Erythroblast (primary cell): ENCODE data around the gene DRC1.

Source experiments
- GATA1 ChIP-seq: IDR thresholded peaks from 2 replicates; pipeline ENCODE4 v1.6.1; 2011; ENCODE audit warnings: low read depth, mild to moderate bottlenecking, control low read depth, low read length, moderate library complexity
- POLR2A ChIP-seq: IDR thresholded peaks from 2 replicates; pipeline ENCODE4 v1.6.1; 2011; ENCODE audit warnings: mild to moderate bottlenecking, low read length

DNA sequence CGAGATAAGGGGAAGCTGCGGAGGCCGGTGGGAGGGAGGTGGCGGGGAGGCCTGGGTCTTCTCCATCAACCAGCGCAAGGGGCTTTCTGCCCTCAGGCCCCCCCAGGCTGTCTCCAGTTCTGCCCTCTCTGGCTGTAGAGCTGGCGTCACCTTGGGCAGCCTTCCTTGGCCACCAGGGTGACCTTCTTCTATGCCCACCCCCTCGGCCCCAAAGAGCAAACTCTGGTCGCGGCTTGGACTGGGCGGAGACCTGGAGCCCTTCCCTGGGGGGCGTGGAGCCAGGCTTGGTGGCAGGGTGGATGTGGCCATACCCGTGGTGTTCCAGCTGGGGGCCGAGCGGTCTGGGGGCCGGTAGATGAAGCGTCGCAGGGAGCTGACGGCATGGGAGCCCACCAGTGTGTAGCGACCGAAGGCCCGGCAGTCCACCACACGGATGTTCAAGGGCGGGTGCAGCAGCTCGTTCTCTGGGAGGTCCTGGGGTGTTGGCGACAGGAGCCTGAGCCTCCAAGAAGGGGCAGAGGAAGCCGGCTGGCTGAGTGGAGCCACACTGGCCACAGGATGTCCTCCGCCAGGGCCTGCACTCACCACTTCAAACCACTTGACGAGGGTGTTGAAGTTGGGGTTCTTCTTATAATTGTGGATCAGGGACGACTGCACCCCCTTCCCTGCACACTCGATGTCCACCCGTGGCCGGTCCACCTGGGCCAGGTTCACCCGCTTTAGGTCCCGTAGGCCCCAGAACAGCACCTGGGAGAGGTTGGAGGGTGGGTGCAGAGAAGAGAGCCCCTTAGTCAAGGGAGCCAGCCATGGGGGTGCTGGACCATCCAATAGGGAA lies 71.3 kb downstream of the DRC1 start:
- TF ChIP-seq POLR2A (no peak), GATA1 (no peak)
